GM18498 (cell line): ENCODE results near the gene GALNT1.

Source experiments
- ATAC-seq: cut with Tn5 transposase; IDR thresholded peaks from one replicate; pipeline ENCODE4 v1.9.1; 2021; ENCODE audit warnings: mild to moderate bottlenecking, moderate library complexity; ENCODE audit not compliant: unreplicated experiment

Gene GALNT1

DNA sequence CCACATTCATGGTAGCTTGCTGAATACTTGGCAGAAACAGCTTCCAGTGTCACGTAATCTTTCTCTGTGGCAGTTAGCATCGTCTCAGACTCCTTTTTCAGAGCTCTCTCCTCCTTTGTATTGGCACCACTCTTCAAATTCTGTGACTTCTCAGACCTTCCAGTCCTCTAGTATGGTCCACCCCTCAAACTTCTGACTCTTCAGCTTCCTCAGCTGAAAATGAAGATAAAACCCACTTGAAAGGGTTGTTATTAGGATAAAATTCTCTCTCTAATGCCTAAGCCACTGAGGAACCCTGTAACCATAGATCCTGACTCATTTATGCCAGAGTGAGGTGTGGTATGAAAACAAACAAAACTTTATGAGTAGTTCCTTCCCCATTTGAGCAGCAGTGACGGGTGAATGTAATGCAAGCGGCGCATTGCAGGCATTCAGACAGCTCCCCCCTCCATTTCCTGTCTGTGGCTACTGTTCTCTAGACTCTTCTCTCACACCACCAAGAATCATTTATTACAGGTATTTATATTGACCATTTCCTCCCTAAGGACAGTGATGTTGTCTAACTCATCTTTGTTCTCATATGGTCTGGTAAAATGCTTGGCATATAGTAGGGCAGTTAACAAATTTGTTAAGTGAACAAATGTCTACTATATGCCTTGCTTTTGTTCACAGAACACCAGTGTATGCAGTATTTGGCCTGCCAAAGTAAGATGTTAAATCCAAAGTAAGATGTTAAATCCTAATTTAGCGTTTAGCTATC, 35.3 kb downstream of the GALNT1 start:
- peak; percentile 99 for ATAC-seq

DNA sequence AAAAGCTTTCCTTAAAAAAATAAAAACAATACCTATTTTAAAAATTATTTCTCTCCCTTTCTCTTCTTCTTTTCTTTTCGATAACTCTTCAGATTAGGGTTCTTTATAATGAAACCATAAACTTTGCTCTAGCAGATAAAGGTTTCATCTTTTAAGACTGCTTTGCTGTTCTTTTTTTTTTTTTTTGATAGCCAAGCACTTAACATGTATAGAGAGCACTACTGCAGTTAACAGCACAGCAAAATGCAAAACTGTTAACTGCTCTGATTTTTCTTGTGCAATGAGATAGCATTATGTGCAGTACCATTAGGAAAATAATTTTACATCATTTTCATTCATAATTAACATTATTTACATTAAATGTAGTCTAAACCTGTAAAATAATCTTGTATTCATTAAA, 36.3 kb downstream of the GALNT1 start:
- ATAC-seq = no peak

DNA sequence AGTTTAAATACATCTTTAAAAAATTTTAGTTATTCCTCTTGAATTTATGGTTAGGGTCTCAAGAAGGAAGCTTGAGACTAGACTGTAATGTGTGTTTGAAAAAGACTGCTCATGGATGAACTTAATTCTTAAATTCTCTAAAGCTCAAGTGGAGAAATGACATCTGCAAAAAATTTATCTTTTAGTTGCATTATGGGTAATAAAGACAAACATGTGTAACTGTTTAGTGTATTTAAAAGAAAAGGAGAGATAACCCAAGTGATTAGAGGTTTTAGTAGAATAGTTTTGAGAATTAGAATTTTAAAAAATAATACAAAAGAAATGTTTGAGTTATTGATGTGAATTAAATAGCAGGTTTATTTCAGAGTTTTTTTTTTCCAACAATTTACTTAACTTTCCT, 36.7 kb downstream of the GALNT1 start:
- no peak for ATAC-seq

DNA sequence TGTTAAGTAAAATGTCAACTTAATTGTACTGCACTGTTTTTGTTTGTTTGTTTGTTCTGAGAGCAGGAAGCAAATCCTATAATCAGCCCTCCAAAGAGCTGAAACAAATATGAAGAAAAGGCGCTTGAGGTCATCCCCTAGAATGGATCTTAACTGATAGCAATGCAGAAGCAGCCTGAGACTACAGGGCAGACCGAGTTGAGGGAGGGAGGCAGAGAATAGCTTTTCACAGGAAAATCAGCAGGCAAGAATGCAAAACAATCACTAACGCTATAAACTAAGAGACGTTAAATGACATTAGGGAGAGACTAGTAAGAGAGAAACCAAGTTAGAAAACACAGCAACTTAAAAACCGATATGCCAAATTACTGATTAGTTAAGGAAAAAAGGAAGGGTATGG, 37.2 kb downstream of the GALNT1 start:
- no peak for ATAC-seq

DNA sequence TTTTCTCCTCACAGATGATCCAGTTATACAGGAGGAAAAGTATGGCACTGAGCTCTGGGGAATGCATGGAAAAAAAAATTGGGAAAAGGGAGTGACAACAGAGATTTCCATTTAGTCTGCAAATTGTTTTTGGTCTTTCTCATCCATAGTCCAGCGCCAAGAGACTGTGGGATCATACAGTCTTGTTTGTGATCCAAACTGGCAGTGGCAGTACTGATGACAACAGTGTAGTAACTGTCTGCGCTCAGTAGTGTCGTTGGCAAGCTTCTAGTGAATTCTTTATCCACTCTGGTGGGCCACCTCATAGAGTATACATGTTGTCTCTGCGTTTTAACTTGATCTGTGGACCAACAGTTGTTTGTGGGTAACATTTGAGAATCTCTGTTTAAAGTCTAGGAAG, 37.9 kb downstream of the GALNT1 start:
- ATAC-seq = no peak

DNA sequence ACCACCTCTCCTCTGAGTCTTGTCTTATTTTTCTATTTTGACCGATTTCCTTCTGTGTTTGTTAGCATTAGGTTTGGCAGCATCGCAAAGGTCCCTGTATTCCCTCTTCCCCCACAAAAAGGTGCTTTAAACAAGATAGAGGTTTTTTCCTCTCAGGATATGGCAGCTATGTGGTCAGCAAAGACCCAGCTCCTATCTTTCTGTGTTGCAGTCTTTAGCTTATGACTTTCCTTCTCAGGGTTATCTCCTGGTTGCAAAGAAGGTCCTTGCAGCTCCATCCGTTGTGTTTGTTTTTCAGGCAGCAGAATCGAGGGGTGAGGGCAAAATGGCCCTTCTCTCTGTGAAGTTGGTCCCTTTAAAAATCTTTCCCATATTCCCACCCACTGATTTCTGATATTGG, 38.4 kb downstream of the GALNT1 start:
- no peak for ATAC-seq

DNA sequence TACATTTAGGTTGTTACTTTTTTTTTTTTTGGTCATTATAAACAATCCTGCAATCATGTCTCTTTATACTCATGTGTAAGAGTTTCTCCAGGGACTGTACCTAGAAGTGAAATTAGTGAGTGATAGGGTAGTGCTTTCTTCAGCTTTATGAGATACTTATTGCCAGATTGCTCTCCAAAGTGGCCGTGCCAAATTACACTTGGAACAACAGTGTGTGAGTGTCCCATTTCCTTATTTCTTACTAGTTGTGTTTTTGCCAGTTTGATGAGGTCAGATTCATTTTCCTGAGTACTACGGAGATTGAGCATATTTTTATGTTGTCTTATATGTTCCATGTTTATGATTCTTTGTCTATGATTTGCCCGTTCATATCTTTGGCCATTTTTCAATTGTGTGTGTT, 39.2 kb downstream of the GALNT1 start:
- no peak for ATAC-seq

DNA sequence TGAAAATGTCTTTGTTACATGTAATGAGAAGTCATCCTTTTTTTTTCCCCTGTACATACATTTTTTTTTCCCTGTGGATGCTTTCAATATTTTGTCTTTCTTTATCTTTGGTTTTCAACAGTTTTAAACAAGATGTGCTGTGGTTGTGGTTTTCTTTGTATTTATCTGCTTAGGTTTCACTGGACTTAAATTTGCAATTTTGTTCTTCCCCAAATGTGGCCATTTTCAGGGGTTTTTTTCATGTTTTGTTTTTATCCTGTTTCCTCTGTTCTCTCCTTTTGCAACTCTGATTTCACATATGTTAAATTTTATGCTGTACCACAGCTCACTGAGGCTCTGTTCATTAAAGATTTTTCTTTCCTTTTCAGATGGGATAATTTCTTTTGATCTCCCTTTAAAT, 41.7 kb downstream of the GALNT1 start:
- ATAC-seq = no peak

DNA sequence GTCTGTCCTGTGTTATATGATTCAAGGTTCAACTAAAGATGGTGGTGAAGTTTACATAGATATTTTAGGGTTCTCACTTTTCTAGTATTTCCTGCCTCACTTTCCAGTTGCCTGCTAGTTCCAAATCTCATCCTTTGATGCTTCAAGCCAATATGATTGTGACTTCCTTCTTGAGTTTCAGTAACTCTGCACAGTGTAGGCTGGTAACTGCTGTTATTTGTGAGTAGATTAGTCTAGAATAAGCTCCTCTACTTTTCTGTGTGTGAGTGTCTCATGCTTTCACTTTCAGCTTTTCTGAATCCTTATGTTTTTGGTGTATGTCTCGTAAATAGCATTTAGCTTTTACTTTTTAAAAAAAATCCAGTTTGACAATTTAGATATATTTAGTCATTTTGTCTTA, 42.6 kb downstream of the GALNT1 start:
- peak; percentile 86 for ATAC-seq

DNA sequence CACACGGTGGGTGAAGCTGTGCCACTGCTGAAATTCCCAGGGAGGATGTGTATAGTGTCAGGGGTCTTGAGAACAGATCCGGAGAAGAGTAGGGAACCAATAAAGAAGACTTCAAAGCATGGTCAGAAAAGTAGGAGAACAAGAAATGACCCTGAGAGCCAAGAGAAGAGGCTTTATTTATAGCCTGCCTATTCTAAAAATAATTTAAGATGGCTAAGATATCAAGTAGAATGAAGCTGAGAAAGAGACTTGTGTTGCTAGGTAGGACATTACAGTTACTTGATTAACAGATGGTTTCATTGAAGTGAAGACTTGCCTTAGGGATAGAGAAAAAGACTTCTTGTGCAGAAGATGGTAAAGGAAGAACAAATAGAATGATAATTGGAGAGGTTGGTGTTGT, 43.7 kb downstream of the GALNT1 start:
- ATAC-seq = no peak

DNA sequence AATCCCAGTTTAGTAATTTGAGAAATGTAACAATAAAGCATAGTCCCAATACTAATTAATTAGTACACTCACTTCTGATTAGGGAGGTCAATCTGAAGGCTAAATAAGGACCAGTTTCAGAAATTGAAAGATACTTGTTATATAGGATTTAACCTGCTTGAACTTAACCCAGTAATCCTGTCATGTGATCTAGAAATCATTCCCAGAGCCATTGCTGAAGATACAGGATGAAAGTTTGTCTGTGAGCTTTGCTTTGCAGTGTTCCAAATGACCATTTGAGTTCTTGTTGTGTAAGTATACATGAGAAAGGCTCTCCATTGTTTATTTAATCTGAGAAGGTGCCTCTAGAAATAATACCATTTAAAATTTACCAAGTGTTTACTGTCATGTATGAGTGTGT, 52.2 kb downstream of the GALNT1 start:
- no peak for ATAC-seq

DNA sequence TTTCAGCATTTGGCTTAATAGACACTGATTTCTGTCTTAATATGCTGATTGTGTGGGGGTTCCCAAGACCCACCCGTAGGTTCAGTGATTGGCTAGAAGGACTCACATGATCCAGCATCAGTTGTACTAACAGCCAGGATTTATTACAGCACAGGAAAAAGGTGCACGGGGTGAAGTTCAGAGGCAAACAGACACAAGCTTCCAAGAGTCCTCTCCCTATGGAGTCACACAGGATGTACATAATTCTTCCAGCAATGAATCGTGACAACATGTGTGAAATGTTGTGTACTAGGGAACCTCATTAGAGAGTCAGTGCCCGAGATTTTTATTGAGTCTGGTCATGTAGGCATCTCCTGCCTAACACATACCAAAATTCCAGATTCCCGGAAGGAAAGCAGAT, 52.8 kb downstream of the GALNT1 start:
- ATAC-seq = no peak

DNA sequence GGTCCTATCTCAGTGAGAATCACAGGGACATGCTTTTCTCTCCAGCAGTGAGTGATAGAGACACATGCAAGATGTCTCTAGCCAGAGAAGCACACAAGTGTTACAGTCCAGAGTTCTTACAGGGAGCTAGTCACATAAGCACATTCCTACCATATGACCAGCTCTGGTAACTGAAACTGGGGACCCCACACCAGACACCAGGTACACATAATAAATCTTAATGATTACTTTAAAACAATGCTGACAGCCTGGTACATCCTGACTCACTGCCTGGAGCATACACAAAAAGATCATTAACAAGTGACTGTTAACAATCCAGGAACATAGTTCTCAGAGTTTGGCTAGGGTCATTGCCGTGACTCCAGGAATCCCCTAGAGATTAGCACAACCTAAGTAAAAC, 53.6 kb downstream of the GALNT1 start:
- no peak for ATAC-seq

DNA sequence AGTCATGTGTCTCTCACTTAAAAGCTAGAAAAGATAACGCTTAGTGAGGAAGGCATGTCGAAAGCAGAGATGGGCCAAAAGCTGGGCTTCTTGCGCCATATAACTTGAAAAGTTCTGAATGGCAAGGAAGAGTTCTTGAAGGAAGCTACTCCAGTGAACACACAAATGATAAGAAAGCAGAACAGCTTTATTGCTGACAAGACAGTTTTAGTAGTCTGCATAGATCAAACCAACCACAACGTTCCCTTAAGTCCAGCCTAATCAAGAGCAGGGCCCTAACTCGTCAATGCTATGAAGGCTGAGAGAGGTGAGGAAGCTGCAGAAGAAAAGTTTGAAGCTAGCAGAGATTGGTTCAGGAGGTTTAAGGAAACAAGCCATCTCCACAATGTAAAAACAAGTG, 55.7 kb downstream of the GALNT1 start:
- no peak for ATAC-seq

DNA sequence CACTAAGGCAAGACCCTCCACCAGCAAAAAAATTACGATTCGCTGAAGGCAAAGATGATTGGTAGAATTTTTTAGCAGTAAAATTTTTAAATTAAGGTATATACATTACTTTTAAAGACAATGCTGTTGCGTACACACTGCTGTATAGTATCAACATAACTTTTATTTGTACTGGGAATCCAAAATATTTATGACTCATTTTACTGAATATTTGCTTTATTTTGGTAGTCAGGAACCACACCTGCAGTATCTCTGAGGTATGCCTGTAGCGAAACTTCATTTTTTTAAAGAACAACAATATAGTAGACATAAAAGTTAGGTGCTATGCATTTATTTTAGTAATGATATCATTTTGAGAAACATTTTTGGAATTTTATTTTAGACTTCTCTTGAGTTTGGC, 57.8 kb downstream of the GALNT1 start:
- ATAC-seq = no peak

DNA sequence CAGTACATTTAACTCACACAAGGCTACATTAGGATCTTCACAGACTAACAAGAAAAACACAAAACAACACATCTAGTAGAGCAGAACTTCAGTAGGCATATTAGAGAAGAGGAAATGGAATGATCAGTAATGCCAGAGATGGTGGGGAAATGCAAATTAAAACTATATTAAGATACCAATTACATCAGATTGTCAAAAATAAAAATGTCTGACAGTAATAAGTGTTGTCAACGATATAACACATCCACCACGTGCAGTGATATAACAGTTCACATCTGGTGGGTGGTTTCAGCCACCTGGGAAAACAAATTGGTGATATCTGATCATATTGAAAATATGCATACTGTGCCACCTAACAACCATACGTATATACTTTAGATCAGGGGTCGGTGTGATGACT, 59.9 kb downstream of the GALNT1 start:
- no peak for ATAC-seq

DNA sequence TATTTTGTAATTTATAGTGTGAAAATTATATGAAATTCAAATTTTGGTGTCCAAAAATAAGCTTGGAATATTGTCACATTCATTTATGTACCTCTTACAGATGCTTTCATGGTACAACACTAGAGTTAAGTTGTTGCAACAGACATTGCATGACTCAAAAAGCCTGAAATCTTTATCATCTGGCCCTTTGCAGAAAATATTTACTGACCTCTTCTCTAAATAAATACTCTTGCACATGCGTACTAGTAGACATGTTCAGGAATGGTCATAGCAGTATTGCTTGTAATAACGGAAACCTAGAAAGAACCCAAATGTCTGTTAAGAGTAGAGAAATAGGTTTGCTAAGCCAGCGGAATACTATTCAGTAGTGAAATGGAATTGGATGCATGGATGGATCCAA, 60.4 kb downstream of the GALNT1 start:
- no peak for ATAC-seq

DNA sequence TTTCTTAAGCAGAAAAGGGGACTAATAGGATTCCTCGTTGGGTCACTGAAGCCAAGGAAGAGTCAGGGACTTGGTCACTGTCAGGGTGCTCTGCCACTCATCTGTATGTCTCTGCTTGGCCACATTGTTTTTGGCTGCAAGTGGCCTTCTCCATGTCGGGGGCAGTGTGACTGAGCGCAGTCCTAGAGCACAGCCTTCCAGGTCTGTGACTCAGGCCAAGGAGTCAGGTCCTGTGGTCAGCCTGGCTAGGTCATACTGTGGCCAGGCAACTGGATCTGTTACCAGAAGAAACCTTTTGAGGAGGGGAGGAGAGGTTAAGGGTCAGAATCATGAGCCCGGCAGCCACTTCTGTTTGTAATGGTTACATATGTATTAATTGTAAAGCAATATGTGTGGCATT, 61.3 kb downstream of the GALNT1 start:
- no peak for ATAC-seq

DNA sequence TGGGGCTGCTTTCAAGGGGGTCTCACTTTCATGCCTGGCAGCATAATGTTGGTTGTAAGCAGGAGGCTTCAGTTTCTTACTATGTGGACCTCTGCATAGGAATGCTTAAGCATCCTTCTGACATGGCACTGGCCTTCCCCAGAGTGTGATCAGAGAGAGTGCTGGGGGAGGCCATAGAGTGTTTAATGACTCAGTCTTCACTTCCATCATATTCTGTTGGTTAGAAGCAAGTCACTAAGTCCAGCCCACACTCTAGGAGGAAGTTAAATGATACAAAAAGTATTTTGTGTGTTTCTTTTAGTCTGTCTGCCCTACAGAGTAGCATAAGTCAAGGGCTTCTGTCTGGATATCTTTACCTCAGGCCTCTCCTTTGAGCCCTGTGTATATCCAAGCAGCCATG, 64.9 kb downstream of the GALNT1 start:
- ATAC-seq = no peak

DNA sequence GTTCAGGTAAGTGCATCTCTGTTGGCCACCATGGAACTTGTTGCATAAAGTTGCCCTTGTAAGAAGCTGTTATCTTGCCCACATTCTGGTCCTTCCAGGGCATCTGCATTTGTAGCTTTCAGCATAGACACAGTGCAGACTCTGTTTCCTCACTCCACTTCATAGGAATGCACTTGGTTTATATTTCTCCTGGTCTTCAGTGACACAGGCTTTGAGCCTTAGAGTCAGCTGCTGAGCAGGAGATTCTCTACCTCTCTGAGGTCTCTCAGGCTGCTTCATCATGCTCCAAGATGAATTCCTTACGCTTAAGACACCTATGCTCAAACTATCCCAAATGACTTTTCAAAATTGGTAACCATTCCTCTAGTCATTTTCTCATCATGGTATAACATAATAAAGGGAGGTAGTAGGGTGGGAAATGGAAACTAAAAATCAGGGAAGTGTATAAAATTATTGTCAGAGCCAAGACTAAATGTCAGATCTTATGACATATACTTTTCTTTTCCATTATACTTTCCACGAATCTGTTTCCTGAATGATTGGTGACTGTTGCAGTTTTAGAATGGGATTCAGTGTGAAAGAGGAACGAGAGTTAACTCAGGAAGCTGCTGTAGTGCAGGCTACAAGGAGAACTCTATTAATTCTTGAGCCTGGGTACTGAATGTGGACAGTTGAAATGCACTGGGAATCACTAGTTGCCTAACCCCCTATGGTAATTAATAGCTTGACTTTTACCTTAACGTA, 72.0 kb downstream of the GALNT1 start:
- no peak for ATAC-seq

DNA sequence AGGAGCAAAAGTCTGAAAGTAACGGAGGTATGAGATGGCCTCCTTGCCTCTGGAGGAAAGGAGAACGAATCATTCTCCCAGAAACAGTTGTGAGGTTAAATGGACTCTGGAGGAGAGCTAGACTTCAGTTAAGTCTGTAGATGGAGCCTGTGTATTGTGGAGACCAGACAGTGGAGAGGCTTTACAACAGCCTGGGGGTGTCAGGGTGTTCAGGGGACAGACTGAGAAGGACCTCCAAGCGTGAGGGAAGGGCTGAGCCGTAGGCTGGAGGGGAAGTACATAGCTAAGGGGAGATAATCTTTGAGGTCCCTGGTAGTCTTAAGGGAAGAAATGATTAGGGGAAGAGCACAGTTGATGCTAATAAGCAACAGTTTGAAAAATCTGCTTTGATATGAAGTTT, 76.6 kb downstream of the GALNT1 start:
- no peak for ATAC-seq

DNA sequence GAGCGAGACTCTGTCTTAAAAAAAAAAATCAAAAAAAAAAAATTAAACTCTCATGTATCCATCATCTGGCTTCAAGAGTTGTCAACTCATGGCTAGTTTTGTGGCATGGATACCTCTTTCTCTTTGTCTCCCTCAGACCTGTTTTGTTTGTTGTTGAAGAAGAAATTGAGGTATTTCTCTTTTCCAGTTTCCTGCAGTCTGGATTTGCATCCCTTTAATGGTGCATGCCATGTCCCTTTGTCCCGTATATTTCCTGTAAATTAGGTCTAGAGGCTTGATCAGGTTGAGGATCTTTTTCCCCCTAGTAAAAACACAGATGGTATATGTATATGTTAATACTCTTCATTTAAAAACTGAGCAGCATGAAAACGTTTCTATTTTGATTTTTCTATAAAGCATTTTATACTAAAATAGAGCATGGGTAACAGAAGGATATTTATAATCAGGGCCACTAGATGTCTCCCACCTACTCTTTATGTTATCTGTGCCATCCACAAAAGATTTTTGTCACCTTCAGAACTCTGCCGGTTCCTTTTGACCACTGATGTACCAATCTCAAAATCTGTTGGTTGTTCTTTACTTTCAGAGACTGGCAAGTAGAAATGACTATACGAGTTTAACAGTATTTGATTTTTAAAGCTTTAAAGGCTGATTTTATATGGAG, 80.1 kb downstream of the GALNT1 start:
- ATAC-seq = no peak
